Measurements from ENCODE around the gene TXNDC15.

TXNDC15 gene

GRCh38 chr5:134932508-134932907 lies 58.3 kb downstream of the TXNDC15 start:
- DNase-seq = no peak

- no peak for DNase-seq
Measured at GRCh38 chr5:134934202-134934601, 60.0 kb downstream of the TXNDC15 start.

GRCh38 chr5:134935711-134936602 lies 61.8 kb downstream of the TXNDC15 start:
- no peak for DNase-seq

- DNase-seq = no peak
Measured at GRCh38 chr5:134937526-134937925, 63.4 kb downstream of the TXNDC15 start.

GRCh38 chr5:134938030-134938429 lies 63.9 kb downstream of the TXNDC15 start:
- DNase-seq = no peak

GRCh38 chr5:134939500-134939899 lies 65.3 kb downstream of the TXNDC15 start:
- no peak for DNase-seq

- no peak for DNase-seq
Measured at GRCh38 chr5:134943547-134943946, 69.4 kb downstream of the TXNDC15 start.

- no peak for DNase-seq
Measured at GRCh38 chr5:134944630-134945029, 70.5 kb downstream of the TXNDC15 start.

- no peak for DNase-seq
Measured at GRCh38 chr5:134945041-134945440, 70.9 kb downstream of the TXNDC15 start.

GRCh38 chr5:134948911-134949310 lies 74.7 kb downstream of the TXNDC15 start:
- DNase-seq = peak; percentile 33

- no peak for DNase-seq
Measured at GRCh38 chr5:134949316-134949715, 75.1 kb downstream of the TXNDC15 start.
